Fibroblast of skin of right quadriceps (primary cell): ENCODE results near the gene VWF.

ENCODE experiments used
- DNase-seq: peaks from one replicate; pipeline ENCODE4 v3.0.0-alpha.2; 2013

The VWF gene

DNA sequence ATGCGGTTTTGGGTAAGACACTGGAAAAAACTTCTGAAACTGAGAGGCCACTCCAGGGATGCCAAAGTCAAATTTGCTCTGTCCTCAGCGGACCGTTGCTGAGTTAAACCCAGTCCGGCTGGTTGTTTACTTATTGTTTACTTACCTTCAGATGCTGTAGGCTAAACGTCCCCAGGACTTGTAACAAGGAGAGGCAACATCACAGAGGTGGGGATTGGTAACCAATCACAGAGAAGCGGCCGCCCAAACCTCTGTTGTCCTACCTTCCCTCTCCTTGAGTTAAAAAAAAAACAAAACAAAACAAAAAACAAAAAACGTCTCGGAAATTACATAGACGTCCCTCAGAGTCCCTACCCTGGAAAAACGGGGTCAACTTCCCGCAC, 179.8 kb downstream of the VWF start:
- no peak for DNase-seq

DNA sequence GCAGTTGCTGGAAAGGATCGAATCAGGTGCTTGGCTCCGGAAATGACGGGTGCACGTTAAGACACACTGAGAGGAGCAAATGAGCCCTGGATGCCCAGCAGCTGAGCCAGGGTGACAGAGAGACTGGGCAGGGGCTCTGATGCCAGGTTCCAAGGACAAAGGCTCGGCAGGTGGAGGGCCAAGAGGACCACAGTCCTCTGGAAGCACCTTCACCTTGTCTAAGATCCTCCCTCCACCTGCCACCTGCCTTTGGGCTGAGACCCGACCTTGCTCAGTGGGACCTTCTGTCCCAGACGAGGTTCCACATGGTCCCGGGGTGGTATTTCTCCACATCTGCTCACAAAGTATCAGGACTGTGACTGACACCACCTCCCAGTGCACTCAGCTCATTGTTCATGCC, 180.4 kb downstream of the VWF start:
- no peak for DNase-seq

GRCh38 chr12:5941907-5942306, 182.6 kb downstream of the VWF start:
- no peak for DNase-seq

- DNase-seq, result no peak
These were observed 196.5 kb downstream of the VWF start for GRCh38 chr12:5927732-5928516.

GRCh38 chr12:5925646-5926045, 198.8 kb downstream of the VWF start:
- DNase-seq, result no peak

- no peak for DNase-seq
These were observed 200.1 kb downstream of the VWF start for GRCh38 chr12:5924342-5924741.

GRCh38 chr12:5923751-5924150, 200.7 kb downstream of the VWF start:
- no peak for DNase-seq

DNA sequence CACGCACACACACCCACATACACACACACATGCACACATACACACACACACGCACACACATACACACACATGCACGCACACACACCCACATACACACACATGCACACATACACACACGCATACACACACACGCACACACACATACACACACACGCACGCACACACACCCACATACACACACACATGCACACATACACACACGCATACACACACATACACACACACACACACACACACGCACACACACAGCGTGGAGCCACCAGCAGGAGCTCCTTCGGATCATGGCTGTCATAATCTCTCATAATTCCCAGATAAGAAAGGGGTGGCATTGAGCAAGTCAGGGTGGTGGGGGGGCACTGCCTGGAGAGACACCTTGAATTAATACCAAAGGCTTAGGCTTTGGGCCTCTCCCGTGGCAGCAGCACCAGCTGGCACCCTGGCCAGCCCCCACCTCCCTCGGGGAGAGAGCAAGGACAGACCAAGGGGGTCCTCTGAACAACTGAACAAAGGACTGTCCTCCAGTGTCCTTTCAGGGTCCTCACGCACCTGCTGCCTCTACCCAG, 201.3 kb downstream of the VWF start:
- no peak for DNase-seq

GRCh38 chr12:5921966-5922899, 202.2 kb downstream of the VWF start:
- DNase-seq, result no peak

DNA sequence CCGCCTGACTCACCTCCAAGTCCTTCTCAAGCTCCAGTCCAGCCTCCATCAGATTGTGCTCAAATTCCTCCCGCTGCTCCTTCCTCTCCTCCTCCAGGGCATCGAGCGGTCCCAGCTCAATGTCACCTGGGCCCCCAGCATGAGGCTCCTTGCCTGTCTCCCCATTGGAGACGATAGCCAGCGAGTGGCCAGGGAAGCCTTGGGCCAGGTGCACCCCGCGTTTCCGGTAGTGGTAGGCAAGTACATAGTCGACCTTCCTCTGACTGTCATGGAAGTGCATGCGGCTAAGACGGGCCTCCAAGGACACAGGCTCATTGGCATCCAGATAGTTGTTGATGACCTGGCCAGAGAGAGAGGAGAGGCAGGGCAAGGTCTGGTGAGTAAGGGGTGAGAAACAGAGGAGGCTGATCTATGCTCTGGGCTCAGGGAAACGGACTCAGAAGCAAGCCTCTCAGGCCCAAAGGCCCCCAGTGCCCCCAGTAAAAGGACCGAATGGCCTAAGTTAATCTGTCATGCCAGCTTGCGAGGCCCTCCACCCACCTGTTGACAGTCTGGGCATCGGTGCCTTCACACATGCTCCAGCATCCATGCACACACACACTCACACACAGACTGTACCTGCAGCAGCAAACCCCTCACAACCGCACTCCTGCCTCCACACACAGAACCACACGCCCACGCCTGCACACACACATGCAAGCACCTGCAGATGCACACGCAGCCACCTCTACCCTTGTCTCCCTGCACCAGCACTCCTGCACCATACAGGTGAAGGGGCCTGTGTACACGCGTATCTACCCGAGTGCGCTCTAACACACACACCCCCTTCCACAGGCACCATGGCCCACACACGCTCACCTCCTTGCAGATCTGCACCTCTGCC, 203.2 kb downstream of the VWF start:
- DNase-seq, result no peak

- no peak for DNase-seq
These were observed 207.6 kb downstream of the VWF start for GRCh38 chr12:5916785-5917290.

GRCh38 chr12:5915511-5915910, 209.0 kb downstream of the VWF start:
- DNase-seq, result no peak

GRCh38 chr12:5914387-5915149, 209.9 kb downstream of the VWF start:
- no peak for DNase-seq

DNA sequence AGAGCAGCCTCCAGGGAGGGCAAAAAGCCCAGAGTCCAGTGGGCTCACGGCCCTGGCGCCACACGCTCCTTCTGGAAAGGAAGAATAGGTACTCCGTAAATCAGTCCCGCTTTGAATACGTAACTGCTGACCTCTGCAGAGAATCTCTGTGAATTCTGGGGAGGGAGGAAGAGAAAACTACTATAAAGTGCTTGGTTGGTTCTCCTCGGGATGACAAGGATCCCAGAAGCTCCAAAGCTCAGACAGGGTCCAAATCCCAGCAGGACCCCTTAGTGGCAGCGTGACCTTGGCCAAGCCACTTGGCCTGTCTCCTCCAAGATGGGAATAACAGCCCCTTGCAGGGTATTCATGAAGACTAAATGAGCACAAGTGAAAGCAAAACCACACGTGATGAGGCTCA, 211.1 kb downstream of the VWF start:
- DNase-seq, result no peak

- DNase-seq, result no peak
These were observed 211.8 kb downstream of the VWF start for GRCh38 chr12:5912437-5913334.

- DNase-seq, result no peak
These were observed 212.5 kb downstream of the VWF start for GRCh38 chr12:5912011-5912410.

- no peak for DNase-seq
These were observed 213.5 kb downstream of the VWF start for GRCh38 chr12:5910790-5911548.

DNA sequence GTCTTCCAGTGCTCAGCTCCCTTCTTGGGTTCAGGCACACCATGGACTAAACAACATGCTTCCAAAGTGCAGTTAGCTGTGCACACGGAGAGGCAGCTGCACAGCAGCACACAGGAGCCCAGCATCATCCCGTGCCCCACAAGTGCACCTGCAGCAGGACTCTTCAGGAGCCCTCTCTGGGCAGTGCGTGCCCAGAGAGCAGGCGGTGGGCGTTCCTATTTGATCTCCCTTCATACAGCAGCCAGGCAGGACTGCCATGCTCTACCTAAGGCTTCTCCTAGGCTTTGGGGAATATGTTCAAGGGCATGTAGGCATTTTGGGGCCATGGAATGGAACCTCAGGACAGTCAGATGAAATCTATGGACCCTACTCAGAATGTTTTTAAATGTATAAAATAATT, 214.9 kb downstream of the VWF start:
- DNase-seq, result no peak

DNA sequence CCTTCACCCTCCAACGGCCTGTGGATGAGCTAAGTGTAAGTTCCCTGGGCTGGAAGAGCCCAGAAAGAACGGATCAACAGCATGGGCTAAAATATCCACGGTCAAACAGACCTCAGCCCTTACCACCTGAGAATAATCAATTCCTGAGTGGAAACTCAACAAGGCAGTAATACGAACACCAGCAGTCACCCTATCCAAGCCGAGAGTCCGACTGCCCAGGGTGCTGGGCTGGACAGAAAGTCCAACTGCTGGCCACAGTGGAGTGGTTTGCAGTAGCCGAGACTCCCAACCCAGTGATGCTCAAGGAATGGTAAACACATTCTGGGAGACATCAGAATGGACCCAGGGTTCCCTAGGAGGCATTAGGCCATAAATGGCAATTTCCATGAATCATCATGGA, 216.2 kb downstream of the VWF start:
- no peak for DNase-seq

- DNase-seq, result no peak
These were observed 216.7 kb downstream of the VWF start for GRCh38 chr12:5907807-5908206.
